Measurements from ENCODE around the gene STX1A. TPM values are rescaled to one million over a fixed set of nuclear protein-coding genes. Genes with fewer than 3 reads are reported as not detected.

STX1A gene
- total RNA-seq, 1 donor from 2014 or later, result 16.4 TPM

GRCh38 chr7:73650524-73650923 lies 68.9 kb downstream of the STX1A start:
- no peak overlapping the region for H3K4me3 Mint-ChIP-seq
- peaks cover 3% of the 10 kb centered on the region for H3K4me1 Mint-ChIP-seq
- H3K36me3 Mint-ChIP-seq (ENCODE audit: low read depth), result no peaks in the 10 kb centered on the region
- DNase-seq (ENCODE audit: low read depth, low spot score), result no peak
- peaks cover 79% of the 10 kb centered on the region for H3K27me3 Mint-ChIP-seq (ENCODE audit: low read depth)
- H3K27ac Mint-ChIP-seq (ENCODE audit: unreplicated experiment), result no peak overlapping the region
- no peaks in the 10 kb centered on the region for H3K9me3 Mint-ChIP-seq
- no peak for TF ChIP-seq CTCF (conservative IDR thresholded peaks at IDR 0.05)

- no peak for TF ChIP-seq CTCF (conservative IDR thresholded peaks at IDR 0.05)
- H3K9me3 Mint-ChIP-seq, result no peaks in the 10 kb centered on the region
- no peak overlapping the region for H3K4me3 Mint-ChIP-seq
Measured at GRCh38 chr7:73649576-73649975, 69.9 kb downstream of the STX1A start.

More at GRCh38 chr7:73649576-73649975, 69.9 kb downstream of the STX1A start:
- DNase-seq (ENCODE audit: low read depth, low spot score), result no peak
- Mint-ChIP-seq H3K4me1 (peaks cover 3% of the 10 kb centered on the region), H3K36me3 (ENCODE audit: low read depth) (no peaks in the 10 kb centered on the region), H3K27me3 (ENCODE audit: low read depth) (peaks cover 85% of the 10 kb centered on the region), H3K27ac (ENCODE audit: unreplicated experiment) (no peak overlapping the region)

Small RNAs within 50 kb of the gene (microRNA-seq; reads per million reads assigned to microRNA genes)
- gene MIR4284, result not detected

Other genes starting within 250 kb of the STX1A start
- 134 and 135 TPM in 2 replicates for gene BAZ1B, start 197.4 kb downstream of the STX1A start, total RNA-seq
- 49.9 and 51.6 TPM in 2 replicates for gene BCL7B, start 162.0 kb downstream of the STX1A start, total RNA-seq
- 42.8 and 45.6 TPM in 2 replicates for gene TBL2, start 141.1 kb downstream of the STX1A start, total RNA-seq
- gene MLXIPL, start 95.1 kb downstream of the STX1A start, total RNA-seq, result 0.80 and 1.1 TPM in 2 replicates
- gene VPS37D, start 51.8 kb downstream of the STX1A start, total RNA-seq, result 10.0 and 10.1 TPM in 2 replicates
- 11.1 and 11.4 TPM in 2 replicates for gene DNAJC30, start 36.2 kb downstream of the STX1A start, total RNA-seq
- gene BUD23, start 36.1 kb downstream of the STX1A start, total RNA-seq, result 66.9 and 70.8 TPM in 2 replicates
- gene ABHD11, start 19.1 kb upstream of the STX1A start, total RNA-seq, result 23.3 and 26.4 TPM in 2 replicates
- 0.19 TPM in 1 of 2 replicates, not detected in the other for gene CLDN3, start 50.6 kb upstream of the STX1A start, total RNA-seq
- 0.34 and 0.47 TPM in 2 replicates for gene CLDN4, start 111.3 kb upstream of the STX1A start, total RNA-seq
- gene METTL27, start 122.8 kb upstream of the STX1A start, total RNA-seq, result 1.7 and 2.3 TPM in 2 replicates
- not detected in 2 replicates for gene TMEM270, start 141.5 kb upstream of the STX1A start, total RNA-seq

Measured in neural crest cell (in vitro differentiated cells).